Fibroblast of mammary gland (primary cell): ENCODE data around the gene BBOX1.

Experiments used
- DNase-seq: peaks from one replicate; pipeline ENCODE4 v3.0.0-alpha.2; 2010; ENCODE audit warnings: low read depth
- H3K4me3 ChIP-seq: 2 replicates; pipeline ENCODE4 v1.5.1; 2011; ENCODE audit warnings: low read depth, mild to moderate bottlenecking, low read length, moderate library complexity; ENCODE audit not compliant: control insufficient read depth
- TF ChIP-seq, protein P1 (sequence below): conservative IDR thresholded peaks from 2 replicates; pipeline ENCODE4 v1.5.1; 2011; ENCODE audit warnings: low read depth, low read length, inconsistent platforms; ENCODE audit not compliant: control insufficient read depth, insufficient read depth

BBOX1 gene

DNA sequence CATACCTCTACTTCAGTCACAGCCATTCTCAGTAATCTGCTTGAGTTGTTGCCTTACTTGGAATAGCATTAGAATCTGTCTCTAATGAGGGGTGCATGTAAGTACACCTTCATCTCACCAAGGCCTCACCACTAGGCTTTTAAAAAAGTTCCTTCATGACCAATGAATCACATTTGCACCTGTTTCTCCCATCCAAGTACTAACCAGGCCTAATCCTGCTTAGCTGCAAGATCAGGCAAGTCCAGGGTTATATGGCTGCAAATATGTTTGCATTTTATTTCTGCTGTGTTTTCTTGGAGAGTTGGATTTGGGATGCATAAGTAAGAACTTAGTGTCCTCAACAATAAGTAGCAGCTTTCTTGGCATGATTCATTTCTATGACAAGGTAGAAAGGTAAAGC lies 66.9 kb downstream of the BBOX1 start:
- TF ChIP-seq, protein P1, sequence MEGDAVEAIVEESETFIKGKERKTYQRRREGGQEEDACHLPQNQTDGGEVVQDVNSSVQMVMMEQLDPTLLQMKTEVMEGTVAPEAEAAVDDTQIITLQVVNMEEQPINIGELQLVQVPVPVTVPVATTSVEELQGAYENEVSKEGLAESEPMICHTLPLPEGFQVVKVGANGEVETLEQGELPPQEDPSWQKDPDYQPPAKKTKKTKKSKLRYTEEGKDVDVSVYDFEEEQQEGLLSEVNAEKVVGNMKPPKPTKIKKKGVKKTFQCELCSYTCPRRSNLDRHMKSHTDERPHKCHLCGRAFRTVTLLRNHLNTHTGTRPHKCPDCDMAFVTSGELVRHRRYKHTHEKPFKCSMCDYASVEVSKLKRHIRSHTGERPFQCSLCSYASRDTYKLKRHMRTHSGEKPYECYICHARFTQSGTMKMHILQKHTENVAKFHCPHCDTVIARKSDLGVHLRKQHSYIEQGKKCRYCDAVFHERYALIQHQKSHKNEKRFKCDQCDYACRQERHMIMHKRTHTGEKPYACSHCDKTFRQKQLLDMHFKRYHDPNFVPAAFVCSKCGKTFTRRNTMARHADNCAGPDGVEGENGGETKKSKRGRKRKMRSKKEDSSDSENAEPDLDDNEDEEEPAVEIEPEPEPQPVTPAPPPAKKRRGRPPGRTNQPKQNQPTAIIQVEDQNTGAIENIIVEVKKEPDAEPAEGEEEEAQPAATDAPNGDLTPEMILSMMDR, result no peak
- H3K4me3 ChIP-seq, result no peak overlapping the region
- DNase-seq, result no peak

DNA sequence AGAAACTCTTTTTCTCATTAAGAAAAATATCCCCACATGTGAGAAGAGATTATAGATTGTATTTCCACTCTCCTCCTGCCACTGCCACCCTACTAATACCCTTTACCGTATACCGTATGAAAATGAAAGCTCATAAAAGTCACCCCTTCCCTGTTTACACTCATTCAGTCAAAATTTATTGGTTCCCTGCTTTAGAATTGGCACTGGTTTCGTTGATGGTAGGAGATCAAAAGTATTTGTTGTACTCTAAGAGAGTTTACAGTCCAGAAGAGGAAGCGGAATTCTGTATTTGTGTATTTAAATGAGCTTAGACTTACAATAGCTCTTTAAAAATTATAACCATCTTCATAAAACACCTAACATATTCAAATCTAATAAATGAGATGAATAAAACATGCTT lies 68.2 kb downstream of the BBOX1 start:
- no peak overlapping the region for H3K4me3 ChIP-seq
- no peak for DNase-seq

DNA sequence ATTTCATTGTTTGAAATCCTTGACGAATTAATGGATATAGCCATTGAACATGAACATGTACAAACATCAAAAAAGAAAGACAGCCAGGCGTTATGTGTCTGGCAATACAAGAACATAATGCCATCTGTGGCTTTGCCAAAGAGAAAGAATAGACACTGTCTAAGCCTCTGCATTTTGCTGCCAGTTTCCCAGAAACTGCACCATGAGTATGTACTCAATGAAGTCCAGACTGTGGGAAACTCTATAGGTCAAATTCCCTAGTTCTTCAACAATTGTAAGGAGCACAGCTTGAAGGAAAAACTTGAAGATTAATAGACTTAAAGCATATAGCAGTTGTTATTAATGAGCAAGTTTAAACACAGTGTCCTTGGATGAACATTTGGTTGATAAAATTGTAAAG lies 71.3 kb downstream of the BBOX1 start:
- no peak for DNase-seq
- H3K4me3 ChIP-seq, result no peak overlapping the region
- TF ChIP-seq, protein P1, result no peak

More for the DNA sequence above, 68.2 kb downstream of the BBOX1 start:
- TF ChIP-seq, protein P1, result no peak

DNA sequence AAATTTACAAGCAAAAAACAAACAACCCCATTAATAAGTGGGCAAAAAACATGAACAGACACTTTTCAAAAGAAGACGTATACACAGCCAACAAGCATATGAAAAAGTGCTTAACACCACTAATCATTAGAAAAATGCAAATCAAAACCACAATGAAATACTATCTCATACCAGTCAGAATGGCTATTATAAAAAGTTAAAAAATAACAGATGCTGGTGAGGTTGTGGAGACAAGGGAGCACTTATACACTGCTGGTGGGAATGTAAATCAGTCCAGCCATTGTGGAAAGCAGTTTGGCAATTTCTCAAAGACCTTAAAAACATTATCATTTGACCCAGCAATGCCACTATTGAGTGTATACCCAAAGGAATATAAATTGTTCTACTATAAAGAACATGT lies 72.3 kb downstream of the BBOX1 start:
- no peak for DNase-seq
- TF ChIP-seq, protein P1, result no peak
- no peak overlapping the region for H3K4me3 ChIP-seq

DNA sequence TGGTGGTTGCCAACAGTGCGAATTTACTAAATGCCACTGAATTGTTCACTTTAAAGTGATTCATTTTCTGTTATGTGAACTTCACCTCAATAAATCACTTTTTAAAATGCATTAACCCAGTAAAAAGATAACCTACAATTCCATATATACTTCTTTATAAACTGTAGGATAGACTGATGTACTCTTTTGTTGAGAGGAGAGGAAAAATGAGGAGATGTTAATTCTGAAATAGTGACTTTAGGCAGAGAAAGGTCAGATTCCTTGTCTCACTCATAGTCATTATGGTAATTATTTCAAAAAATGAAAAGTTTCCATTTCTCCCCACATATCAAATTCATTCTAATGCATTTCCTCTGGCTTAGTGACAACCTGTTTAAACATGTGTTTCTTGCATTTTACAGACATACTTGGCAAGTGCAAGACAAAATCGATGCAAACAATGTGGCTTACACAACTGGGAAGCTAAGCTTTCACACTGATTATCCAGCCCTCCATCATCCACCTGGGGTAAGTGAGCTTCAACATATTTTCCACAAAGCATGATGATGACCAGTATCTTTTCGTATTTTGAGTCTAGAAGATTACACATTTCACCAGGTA lies 74.5 kb downstream of the BBOX1 start:
- DNase-seq, result no peak
- TF ChIP-seq, protein P1, result no peak
- H3K4me3 ChIP-seq, result no peak overlapping the region

DNA sequence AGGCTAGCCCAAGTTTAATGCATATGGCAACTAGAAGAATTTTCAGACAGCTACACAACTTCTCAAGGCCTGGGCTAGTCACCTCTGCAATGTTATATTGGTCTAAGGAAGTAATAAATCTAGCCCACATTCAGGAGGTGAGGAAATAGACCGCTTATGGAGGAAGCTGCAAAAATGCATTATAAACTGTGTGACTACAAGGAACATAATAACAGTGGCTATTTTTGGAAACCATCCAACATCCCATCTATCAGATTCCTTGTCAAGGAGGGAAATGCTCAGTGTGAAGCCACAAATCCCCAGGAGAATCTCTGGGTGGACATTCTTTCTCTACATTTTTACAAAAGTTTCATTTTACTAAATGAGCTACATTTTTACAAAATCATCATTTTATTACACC lies 76.1 kb downstream of the BBOX1 start:
- no peak overlapping the region for H3K4me3 ChIP-seq
- TF ChIP-seq, protein P1, result no peak
- DNase-seq, result peak; percentile 92

DNA sequence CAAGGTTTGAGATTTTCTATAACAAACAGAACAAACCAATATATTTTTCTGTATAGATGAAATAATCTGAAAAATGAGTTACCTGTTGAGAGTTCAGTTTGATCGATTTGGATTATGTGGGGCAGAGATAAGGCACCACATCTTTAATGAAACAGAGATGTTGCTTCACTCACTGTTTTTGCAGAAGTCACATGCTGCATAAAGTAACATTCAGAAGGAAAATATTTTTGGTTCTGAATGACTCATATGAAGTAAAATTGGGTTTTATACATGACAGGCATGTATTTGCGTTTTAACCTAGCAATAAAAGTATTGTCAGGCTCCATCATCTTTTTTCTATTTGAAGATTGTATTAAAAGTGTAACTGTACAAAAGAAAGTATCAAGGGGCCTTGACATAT lies 77.8 kb downstream of the BBOX1 start:
- TF ChIP-seq, protein P1, result no peak
- DNase-seq, result peak; percentile 37
- H3K4me3 ChIP-seq, result no peak overlapping the region
